AG08395 (cell line): ENCODE measurements around the gene IGSF9.

Experiments used
- DNase-seq: peaks from one replicate; pipeline ENCODE4 v3.0.0; 2012; ENCODE audit warnings: mixed read lengths, low spot score

Gene IGSF9

GRCh38 chr1:159932296-159933285, 12.8 kb downstream of the IGSF9 start:
- DNase-seq: no peak

- DNase-seq: no peak
Observed at GRCh38 chr1:159931795-159932173, 13.6 kb downstream of the IGSF9 start.

- no peak for DNase-seq
Observed at GRCh38 chr1:159931101-159931794, 14.2 kb downstream of the IGSF9 start.

GRCh38 chr1:159930634-159931033, 14.8 kb downstream of the IGSF9 start:
- no peak for DNase-seq

- DNase-seq: no peak
Observed at GRCh38 chr1:159930216-159930615, 15.2 kb downstream of the IGSF9 start.

- no peak for DNase-seq
Observed at GRCh38 chr1:159929155-159930051, 16.0 kb downstream of the IGSF9 start.

GRCh38 chr1:159928491-159929050, 16.8 kb downstream of the IGSF9 start:
- no peak for DNase-seq

- DNase-seq: no peak
Observed at GRCh38 chr1:159927849-159928431, 17.5 kb downstream of the IGSF9 start.

GRCh38 chr1:159927211-159927848, 18.1 kb downstream of the IGSF9 start:
- DNase-seq: no peak

- peak; percentile 32 for DNase-seq
Observed at GRCh38 chr1:159925719-159926078, 19.7 kb downstream of the IGSF9 start.

- peak; percentile 94 for DNase-seq
Observed at GRCh38 chr1:159924791-159925718, 20.4 kb downstream of the IGSF9 start, which contains the start of gene TAGLN2. TAGLN2 (minus strand) TSS chr1:159925507; CDS start chr1:159920509, 4,998 bp downstream.

GRCh38 chr1:159924025-159924790, 21.2 kb downstream of the IGSF9 start:
- DNase-seq: peak; percentile 98

- DNase-seq: peak; percentile 84
Observed at GRCh38 chr1:159923203-159924024, 22.0 kb downstream of the IGSF9 start.

GRCh38 chr1:159922511-159923202, 22.8 kb downstream of the IGSF9 start:
- no peak for DNase-seq

GRCh38 chr1:159921700-159922504, 23.5 kb downstream of the IGSF9 start:
- no peak for DNase-seq

- DNase-seq: no peak
Observed at GRCh38 chr1:159921251-159921650, 24.2 kb downstream of the IGSF9 start.

GRCh38 chr1:159920651-159921050, 24.8 kb downstream of the IGSF9 start:
- DNase-seq: no peak
